Erythroblast (primary cell): ENCODE measurements around the gene ASCC2.
A peak's percentile ranks its signal among the peaks of the same experiment; 100 is the strongest.

ENCODE experiments used
- DNase-seq, 2 experiments: peaks; one replicate each; lab custom pipeline; 2025; lab: John Stamatoyannopoulos, UW
- GATA1 ChIP-seq: IDR thresholded peaks from 2 replicates; pipeline ENCODE4 v1.6.1; 2011; ENCODE audit warnings: low read depth, mild to moderate bottlenecking, control low read depth, low read length, moderate library complexity
- POLR2A ChIP-seq: IDR thresholded peaks from 2 replicates; pipeline ENCODE4 v1.6.1; 2011; ENCODE audit warnings: mild to moderate bottlenecking, low read length

ASCC2 gene, protein sequence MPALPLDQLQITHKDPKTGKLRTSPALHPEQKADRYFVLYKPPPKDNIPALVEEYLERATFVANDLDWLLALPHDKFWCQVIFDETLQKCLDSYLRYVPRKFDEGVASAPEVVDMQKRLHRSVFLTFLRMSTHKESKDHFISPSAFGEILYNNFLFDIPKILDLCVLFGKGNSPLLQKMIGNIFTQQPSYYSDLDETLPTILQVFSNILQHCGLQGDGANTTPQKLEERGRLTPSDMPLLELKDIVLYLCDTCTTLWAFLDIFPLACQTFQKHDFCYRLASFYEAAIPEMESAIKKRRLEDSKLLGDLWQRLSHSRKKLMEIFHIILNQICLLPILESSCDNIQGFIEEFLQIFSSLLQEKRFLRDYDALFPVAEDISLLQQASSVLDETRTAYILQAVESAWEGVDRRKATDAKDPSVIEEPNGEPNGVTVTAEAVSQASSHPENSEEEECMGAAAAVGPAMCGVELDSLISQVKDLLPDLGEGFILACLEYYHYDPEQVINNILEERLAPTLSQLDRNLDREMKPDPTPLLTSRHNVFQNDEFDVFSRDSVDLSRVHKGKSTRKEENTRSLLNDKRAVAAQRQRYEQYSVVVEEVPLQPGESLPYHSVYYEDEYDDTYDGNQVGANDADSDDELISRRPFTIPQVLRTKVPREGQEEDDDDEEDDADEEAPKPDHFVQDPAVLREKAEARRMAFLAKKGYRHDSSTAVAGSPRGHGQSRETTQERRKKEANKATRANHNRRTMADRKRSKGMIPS

DNA sequence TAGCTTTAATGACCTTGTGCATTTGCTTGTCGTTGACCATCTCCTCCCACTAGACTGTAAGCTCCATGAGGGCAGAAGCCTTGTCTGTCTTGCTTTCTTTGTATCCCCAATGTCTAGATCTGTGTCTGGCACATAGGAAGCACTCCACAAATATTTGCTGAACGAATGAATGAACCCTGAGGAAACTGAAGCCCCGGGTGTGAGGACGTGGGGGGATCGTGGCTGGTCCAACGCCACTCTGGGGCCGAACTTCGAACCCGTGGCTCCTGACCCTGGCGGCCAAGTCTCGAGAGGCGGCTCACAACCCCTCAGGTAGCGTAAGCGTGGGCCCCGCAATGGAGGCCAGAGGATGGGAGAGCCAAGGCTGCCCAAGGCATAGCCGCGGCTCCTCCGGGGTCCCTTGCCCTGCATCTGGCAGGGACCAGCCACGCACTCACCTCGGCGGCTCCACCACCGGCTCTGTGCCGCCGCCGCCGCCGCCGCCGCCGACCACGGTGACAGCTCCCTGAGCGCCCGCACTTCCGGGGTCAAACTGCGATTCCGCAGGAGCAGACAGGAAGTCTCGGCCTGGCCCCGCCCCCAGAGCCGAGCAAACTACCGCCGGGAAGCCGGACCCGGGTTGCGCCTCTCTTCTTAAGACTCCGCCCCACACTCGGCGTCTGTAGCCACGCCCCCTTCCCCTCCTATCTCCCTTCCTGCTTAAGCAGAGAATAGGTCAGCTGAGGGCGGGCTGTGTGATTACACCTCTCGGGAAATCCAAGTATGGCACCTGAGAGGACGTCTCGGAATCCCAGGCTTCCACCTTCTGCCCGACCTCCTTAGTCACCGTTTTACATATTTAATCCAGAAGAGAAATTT lies at the start of gene ASCC2:
ASCC2 (minus strand) TSS at position 534 of the 858 bp plus-strand sequence. CDS start 5,949 bp downstream, outside the sequence.
- peak; percentile 98 to 99 for DNase-seq
- peak; percentile 83 for TF ChIP-seq POLR2A
- TF ChIP-seq GATA1 = no peak

GRCh38 chr22:29887358-29887757 lies 49.3 kb upstream of the ASCC2 start:
- no peak for DNase-seq
- TF ChIP-seq GATA1 (no peak), POLR2A (no peak)

GRCh38 chr22:29886596-29886995 lies 48.5 kb upstream of the ASCC2 start:
- TF ChIP-seq POLR2A = no peak
- no peak for TF ChIP-seq GATA1
- no peak for DNase-seq

DNA sequence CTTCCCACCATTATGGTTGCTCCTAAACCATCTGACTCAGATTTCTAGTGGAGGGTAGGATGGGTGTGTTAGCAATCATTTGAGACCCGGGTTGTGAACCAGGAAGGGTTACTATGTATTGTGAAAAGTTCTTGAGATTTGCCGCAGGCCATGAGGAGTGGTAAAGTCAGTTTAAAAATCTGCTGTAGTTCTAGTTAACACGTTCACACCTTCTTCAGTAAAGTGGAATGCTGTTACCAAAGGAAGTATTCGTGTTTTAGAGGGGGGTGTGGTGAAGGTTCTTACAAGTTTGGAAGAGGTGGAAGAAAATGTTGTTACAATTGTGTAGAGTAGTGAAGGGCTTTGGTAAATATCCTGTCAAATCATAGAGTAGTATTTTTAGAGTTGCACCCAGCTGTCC lies 47.5 kb upstream of the ASCC2 start:
- DNase-seq = no peak
- TF ChIP-seq GATA1 (no peak), POLR2A (no peak)

GRCh38 chr22:29883775-29884097 lies 45.7 kb upstream of the ASCC2 start:
- no peak for TF ChIP-seq GATA1
- TF ChIP-seq POLR2A = no peak
- DNase-seq = peak in 1 of 2 experiments; percentile 66

GRCh38 chr22:29883045-29883774 lies 45.1 kb upstream of the ASCC2 start, which contains the start of gene MTMR3:
MTMR3 (plus strand) TSS chr22:29883174; CDS start chr22:29971060, 87,886 bp downstream.
- DNase-seq = peak; percentile 95 to 98

DNA sequence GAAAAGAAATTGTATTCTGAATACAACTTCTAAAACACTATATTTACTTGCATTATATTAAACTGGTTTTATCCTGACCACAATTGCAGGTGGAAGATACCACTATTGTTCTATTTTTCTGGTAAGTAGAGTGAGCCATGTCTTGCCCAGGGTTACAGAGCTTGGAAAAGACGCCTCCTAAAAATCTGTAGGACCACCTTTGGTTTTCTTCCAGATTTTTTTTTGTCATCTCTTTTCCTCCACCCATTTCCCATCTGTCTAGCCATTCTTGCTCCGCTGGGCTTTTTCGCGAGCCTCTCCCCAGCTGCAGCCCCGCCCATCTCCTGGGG lies 44.6 kb upstream of the ASCC2 start:
- DNase-seq = no peak
- no peak for TF ChIP-seq GATA1
- no peak for TF ChIP-seq POLR2A

More at GRCh38 chr22:29883045-29883774, 45.1 kb upstream of the ASCC2 start, which contains the start of gene MTMR3:
- TF ChIP-seq GATA1 = no peak
- peak; percentile 77 for TF ChIP-seq POLR2A

- TF ChIP-seq POLR2A = no peak
- TF ChIP-seq GATA1 = no peak
- DNase-seq = peak; percentile 29 to 41
These were observed 41.7 kb upstream of the ASCC2 start for GRCh38 chr22:29879753-29880152.

GRCh38 chr22:29877620-29878019 lies 39.5 kb upstream of the ASCC2 start:
- TF ChIP-seq GATA1 (no peak), POLR2A (no peak)
- DNase-seq = no peak

GRCh38 chr22:29873943-29874342 lies 35.9 kb upstream of the ASCC2 start:
- peak in 1 of 2 experiments; percentile 25 for DNase-seq
- TF ChIP-seq GATA1 (no peak), POLR2A (no peak)

DNA sequence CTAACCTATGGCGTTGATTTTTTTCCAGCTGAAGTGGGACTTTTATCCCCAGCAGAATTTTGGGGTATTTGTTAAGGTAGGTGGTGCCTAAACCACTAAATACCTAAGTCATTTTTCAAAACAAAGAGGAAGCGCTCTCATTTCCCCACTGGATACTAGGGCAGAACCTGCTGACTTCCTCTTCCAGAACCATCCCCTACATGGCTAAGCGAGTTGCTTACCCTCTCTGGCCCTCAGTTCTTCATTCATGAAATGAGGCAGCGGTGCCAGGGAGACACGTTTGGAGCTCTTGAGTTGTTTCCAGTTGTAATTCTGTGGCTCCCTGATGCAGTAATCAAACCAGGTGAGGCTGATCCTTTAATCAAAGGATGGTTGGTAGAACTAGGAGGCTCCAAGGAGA lies 34.9 kb upstream of the ASCC2 start:
- DNase-seq = no peak

DNA sequence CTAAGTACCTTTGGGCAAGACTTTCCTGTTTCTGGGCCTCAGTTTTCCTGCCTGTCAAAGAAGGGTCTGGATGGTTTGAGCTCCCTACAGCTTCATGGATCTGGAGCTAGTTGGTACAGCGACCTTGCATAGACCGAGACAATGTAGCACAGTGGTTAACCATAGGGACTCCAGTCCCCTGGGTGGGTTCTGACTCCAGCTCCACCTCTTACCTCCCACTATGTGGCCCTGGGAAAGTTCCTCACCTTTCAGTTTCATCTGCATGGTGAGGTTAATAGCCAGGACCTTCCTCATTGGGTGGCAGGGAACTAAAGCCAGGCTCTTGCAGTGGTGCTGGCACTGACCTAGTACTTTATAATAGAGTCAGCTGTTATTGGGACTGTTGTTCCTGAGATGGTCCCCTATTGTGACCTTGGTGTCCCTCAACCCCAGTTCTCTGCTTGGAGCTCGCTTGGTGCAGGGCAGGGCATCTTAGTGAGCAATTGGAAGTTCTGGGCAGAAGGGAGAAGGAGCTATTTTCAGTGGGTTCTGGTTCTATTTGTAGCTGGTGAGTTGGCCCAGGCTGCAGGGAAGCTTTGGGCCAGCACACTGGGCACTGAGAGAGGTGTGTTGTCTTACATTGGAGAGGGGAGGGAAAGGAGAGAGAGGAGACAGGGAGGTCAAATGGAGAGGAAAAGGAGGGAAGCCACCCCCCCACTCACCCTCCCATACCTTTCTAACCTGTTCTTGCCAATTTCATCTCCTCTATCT lies 34.2 kb upstream of the ASCC2 start:
- DNase-seq = no peak
- no peak for TF ChIP-seq POLR2A
- no peak for TF ChIP-seq GATA1

More for the DNA sequence above, 34.9 kb upstream of the ASCC2 start:
- TF ChIP-seq POLR2A (no peak), GATA1 (no peak)
